DOHH2 (cell line): ENCODE measurements around the gene SRBD1.

Experiments
- H3F3A ChIP-seq: fragments of 200-600 bp; sonication (generic), shearing (Covaris generic); 2 replicates; pipeline ENCODE4 v1.6.0; 2016; ENCODE audit warnings: antibody characterized with exemption, mild to moderate bottlenecking; ENCODE audit not compliant: control insufficient read depth, insufficient read depth
- H3K27ac ChIP-seq: fragments of 200-600 bp; sonication (generic); 2 replicates; pipeline ENCODE4 v1.5.1; 2014; ENCODE audit warnings: low read depth, mild to moderate bottlenecking, low read length, moderate library complexity
- H3K27me3 ChIP-seq: fragments of 200-600 bp; sonication (generic); 2 replicates; pipeline ENCODE4 v1.6.1; 2014; ENCODE audit warnings: mild to moderate bottlenecking, low read length, mixed read lengths; ENCODE audit not compliant: control insufficient read depth
- H3K36me3 ChIP-seq: fragments of 200-600 bp; sonication (generic); 2 replicates; pipeline ENCODE4 v1.6.1; 2014; ENCODE audit warnings: mild to moderate bottlenecking, low read length, moderate library complexity, mixed read lengths; ENCODE audit not compliant: control insufficient read depth
- H3K4me1 ChIP-seq: fragments of 200-600 bp; sonication (generic); 2 replicates; pipeline ENCODE4 v1.6.1; 2014; ENCODE audit warnings: mild to moderate bottlenecking, low read length, mixed read lengths; ENCODE audit not compliant: control insufficient read depth
- H3K4me2 ChIP-seq: fragments of 200-600 bp; sonication (generic); 2 replicates; pipeline ENCODE4 v1.6.0; 2014; ENCODE audit warnings: mild to moderate bottlenecking, low read length, moderate library complexity
- H3K4me3 ChIP-seq: fragments of 200-600 bp; sonication (generic); 2 replicates; pipeline ENCODE4 v1.5.1; 2014; ENCODE audit warnings: mild to moderate bottlenecking, low read length, mixed read lengths
- H3K79me2 ChIP-seq: fragments of 200-600 bp; sonication (generic); 2 replicates; pipeline ENCODE4 v1.6.1; 2014; ENCODE audit warnings: mild to moderate bottlenecking, low read length, mixed read lengths; ENCODE audit not compliant: control insufficient read depth
- H3K9me2 ChIP-seq: fragments of 200-600 bp; sonication (generic); replicated peaks from 2 replicates; pipeline ENCODE4 v1.6.1; 2014; ENCODE audit warnings: mild to moderate bottlenecking, low read length, mixed read lengths; ENCODE audit not compliant: control insufficient read depth
- H3K9me3 ChIP-seq: fragments of 200-600 bp; sonication (generic); 2 replicates; pipeline ENCODE4 v1.6.1; 2014; ENCODE audit warnings: antibody characterized with exemption, low read length, mixed read lengths; ENCODE audit not compliant: control insufficient read depth, insufficient read depth
- H4K20me1 ChIP-seq: fragments of 200-600 bp; sonication (generic); 2 replicates; pipeline ENCODE4 v1.6.0; 2014; ENCODE audit warnings: low read depth, mild to moderate bottlenecking, antibody characterized with exemption, low read length, moderate library complexity; ENCODE audit not compliant: control insufficient read depth, insufficient read depth
- EZH2phosphoT487 ChIP-seq: fragments of 200-600 bp; sonication (generic); IDR thresholded peaks from 2 replicates; pipeline ENCODE4 v1.6.1; 2017; ENCODE audit warnings: borderline replicate concordance, mild to moderate bottlenecking, antibody characterized with exemption, low read length, moderate library complexity, mixed read lengths
- TF ChIP-seq, protein P1 (sequence below): fragments of 200-600 bp; sonication (generic); IDR thresholded peaks from one replicate; pipeline ENCODE4 v1.5.1; 2014; ENCODE audit warnings: antibody characterized with exemption, mild to moderate bottlenecking, low read depth, low read length; ENCODE audit not compliant: poor library complexity, severe bottlenecking

Gene SRBD1

DNA sequence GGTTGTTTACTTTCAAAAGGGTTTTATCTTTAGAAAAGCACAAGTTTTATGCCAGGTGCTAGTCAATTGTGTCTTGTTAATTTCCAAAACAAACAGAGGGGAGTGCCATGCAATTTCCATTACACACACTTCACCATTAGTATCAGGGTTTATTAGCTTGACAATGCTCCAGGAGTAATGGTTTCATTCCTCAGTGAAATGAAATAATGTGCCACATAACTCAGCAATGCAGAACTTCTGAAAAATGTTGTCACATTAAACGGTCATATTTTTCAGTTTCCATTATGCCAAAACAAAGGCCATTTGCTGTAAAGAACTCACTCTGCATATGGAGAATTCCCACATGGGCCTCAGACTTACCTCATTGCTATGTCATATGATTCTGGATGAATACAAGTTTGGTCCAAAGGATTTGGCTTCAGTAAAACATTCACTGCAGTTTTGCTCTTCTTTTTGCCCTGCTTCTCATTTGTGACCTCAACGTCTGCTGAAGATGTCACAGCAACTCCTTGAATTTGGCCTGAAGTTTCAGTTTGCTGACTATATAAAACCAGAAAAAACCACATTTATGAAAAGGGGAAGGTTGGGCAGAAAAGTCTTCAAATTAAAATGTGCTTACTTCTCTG is 198.2 kb downstream of the SRBD1 start:
- H3K79me2 ChIP-seq = no peaks in the 10 kb centered on the region
- H4K20me1 ChIP-seq = no peaks in the 10 kb centered on the region
- no peak overlapping the region for H3K4me3 ChIP-seq
- no peak overlapping the region for H3K27ac ChIP-seq
- TF ChIP-seq, protein P1, sequence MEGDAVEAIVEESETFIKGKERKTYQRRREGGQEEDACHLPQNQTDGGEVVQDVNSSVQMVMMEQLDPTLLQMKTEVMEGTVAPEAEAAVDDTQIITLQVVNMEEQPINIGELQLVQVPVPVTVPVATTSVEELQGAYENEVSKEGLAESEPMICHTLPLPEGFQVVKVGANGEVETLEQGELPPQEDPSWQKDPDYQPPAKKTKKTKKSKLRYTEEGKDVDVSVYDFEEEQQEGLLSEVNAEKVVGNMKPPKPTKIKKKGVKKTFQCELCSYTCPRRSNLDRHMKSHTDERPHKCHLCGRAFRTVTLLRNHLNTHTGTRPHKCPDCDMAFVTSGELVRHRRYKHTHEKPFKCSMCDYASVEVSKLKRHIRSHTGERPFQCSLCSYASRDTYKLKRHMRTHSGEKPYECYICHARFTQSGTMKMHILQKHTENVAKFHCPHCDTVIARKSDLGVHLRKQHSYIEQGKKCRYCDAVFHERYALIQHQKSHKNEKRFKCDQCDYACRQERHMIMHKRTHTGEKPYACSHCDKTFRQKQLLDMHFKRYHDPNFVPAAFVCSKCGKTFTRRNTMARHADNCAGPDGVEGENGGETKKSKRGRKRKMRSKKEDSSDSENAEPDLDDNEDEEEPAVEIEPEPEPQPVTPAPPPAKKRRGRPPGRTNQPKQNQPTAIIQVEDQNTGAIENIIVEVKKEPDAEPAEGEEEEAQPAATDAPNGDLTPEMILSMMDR = no peak
- TF ChIP-seq EZH2phosphoT487 = no peak
- no peaks in the 10 kb centered on the region for H3K9me2 ChIP-seq
- H3K36me3 ChIP-seq = no peaks in the 10 kb centered on the region; the same call in 1 of the 2 replicates
- H3K4me1 ChIP-seq = no peaks in the 10 kb centered on the region
- H3F3A ChIP-seq = no peaks in the 10 kb centered on the region
- no peaks in the 10 kb centered on the region for H3K27me3 ChIP-seq
- no peaks in the 10 kb centered on the region for H3K9me3 ChIP-seq
- H3K4me2 ChIP-seq = no peak overlapping the region

DNA sequence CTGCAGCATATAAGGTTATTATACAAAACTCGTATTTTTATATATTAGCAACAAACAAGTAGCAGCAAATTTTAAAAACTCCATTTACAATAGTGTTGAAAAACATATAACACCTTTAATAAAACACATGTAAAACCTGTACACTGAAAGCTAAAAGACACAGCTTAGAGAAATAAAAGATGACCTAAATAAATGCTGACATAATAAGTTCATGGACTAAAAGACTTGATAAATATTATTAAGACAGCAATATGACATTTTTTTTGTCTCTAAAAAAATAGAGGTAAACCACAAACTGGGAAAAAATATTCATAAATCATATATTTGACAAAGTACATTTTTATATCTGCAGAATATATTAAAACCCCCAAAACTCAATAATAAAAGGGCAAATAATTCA is 201.4 kb downstream of the SRBD1 start:
- Histone ChIP-seq H4K20me1 (no peaks in the 10 kb centered on the region), H3K27ac (no peak overlapping the region), H3K4me1 (no peaks in the 10 kb centered on the region), H3K27me3 (no peaks in the 10 kb centered on the region), H3F3A (no peaks in the 10 kb centered on the region), H3K9me3 (no peaks in the 10 kb centered on the region), H3K4me3 (no peak overlapping the region), H3K36me3 (no peaks in the 10 kb centered on the region), H3K4me2 (no peak overlapping the region), H3K79me2 (no peaks in the 10 kb centered on the region), H3K9me2 (no peaks in the 10 kb centered on the region)
- no peak for TF ChIP-seq EZH2phosphoT487
- TF ChIP-seq, protein P1 = no peak

DNA sequence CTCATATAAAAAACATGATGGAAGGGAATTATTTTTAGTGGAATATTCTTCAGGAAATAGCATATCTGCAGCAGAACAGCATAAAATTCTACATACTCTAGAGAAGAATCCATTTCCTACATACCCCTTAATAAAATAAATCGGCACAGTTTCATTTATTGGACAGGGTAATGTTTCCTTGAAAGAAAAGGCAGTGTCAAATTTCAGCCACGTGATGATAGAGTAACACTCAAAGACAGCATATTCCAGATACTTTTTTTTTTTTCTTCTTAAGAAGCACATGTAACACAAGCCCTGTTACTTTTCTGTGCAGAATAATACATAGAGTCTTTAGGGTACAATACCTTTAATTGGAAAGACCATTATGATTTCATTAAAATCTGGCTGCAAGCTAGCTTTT is 204.4 kb downstream of the SRBD1 start:
- Histone ChIP-seq H3K4me1 (no peaks in the 10 kb centered on the region), H3K4me3 (no peak overlapping the region), H3K79me2 (no peaks in the 10 kb centered on the region), H3K9me2 (no peaks in the 10 kb centered on the region), H3K27ac (no peak overlapping the region), H3F3A (no peaks in the 10 kb centered on the region), H3K36me3 (no peaks in the 10 kb centered on the region), H3K9me3 (no peaks in the 10 kb centered on the region), H3K4me2 (no peak overlapping the region), H3K27me3 (no peaks in the 10 kb centered on the region), H4K20me1 (no peaks in the 10 kb centered on the region)
- TF ChIP-seq, protein P1 = no peak
- TF ChIP-seq EZH2phosphoT487 = no peak
